ENCODE results near the gene HERC4. TPM values are rescaled to one million over a fixed set of nuclear protein-coding genes. Genes with fewer than 3 reads are reported as not detected.

The HERC4 gene
- polyA plus RNA-seq, 1 donor from 2014 or later, result 45.6 TPM

DNA sequence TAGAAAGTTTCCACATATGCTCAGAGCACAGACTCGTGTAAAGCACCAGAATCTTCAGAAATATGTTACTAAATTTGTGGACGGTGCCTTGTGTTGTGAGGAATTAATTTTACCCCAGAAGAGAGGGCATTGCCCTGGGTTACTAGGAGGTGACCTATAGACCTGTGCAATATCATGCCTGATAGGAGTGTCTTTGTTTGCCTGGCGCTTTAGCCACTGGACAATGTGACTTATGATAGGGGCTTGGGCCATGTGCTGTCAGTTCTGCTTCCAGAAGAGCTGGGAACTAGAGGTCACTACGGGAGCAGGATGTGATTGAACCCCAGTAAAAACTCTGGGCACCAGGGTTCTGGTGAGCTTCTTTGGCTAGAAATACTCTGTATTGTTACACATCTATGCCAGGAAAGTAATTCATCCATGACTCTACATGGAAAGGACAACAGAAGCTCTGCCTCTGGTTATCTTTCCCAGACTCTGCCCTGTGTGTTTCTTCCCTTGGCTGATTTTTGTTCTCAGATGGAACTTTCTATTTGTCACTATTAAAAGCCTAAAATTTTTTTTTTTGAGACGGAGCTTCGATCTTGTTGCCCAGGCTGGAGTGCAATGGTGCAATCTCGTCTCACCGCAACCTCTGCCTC is 115.1 kb downstream of the HERC4 start:
- no peaks in the 10 kb centered on the region for H3K79me2 ChIP-seq (replicated peaks; ENCODE audit: insufficient read depth, low read length)
- no peaks in the 10 kb centered on the region for H3K9me3 ChIP-seq (ENCODE audit: low read length)
- no peaks in the 10 kb centered on the region for H3K27me3 ChIP-seq (ENCODE audit: insufficient read depth, low read depth, low read length)
- H3K9me2 ChIP-seq (ENCODE audit: insufficient read depth, low read length), result no peaks in the 10 kb centered on the region
- H3K9ac ChIP-seq (ENCODE audit: low read length), result no peak overlapping the region
- H3K36me3 ChIP-seq (ENCODE audit: insufficient read depth, low read length), result no peaks in the 10 kb centered on the region
- no peak overlapping the region for H3K4me3 ChIP-seq (ENCODE audit: low read length)
- H3K4me2 ChIP-seq (ENCODE audit: low read length), result no peak overlapping the region
- TF ChIP-seq, protein P1, sequence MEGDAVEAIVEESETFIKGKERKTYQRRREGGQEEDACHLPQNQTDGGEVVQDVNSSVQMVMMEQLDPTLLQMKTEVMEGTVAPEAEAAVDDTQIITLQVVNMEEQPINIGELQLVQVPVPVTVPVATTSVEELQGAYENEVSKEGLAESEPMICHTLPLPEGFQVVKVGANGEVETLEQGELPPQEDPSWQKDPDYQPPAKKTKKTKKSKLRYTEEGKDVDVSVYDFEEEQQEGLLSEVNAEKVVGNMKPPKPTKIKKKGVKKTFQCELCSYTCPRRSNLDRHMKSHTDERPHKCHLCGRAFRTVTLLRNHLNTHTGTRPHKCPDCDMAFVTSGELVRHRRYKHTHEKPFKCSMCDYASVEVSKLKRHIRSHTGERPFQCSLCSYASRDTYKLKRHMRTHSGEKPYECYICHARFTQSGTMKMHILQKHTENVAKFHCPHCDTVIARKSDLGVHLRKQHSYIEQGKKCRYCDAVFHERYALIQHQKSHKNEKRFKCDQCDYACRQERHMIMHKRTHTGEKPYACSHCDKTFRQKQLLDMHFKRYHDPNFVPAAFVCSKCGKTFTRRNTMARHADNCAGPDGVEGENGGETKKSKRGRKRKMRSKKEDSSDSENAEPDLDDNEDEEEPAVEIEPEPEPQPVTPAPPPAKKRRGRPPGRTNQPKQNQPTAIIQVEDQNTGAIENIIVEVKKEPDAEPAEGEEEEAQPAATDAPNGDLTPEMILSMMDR (IDR thresholded peaks at IDR 0.05; ENCODE audit: poor library complexity, severe bottlenecking), result no peak
- TF ChIP-seq TAF1 (IDR thresholded peaks at IDR 0.05; ENCODE audit: low read depth), result no peak
- no peak for TF ChIP-seq EZH2 (IDR thresholded peaks at IDR 0.05; ENCODE audit: borderline replicate concordance, insufficient read depth, low read length, poor library complexity, severe bottlenecking)
- no peak for TF ChIP-seq SMC3 (conservative IDR thresholded peaks at IDR 0.05; ENCODE audit: poor library complexity)
- TF ChIP-seq EP300 (conservative IDR thresholded peaks at IDR 0.05; ENCODE audit: poor library complexity, severe bottlenecking), result no peak
- no peak for TF ChIP-seq POLR2AphosphoS5 (IDR thresholded peaks at IDR 0.05)
- TF ChIP-seq REST (IDR thresholded peaks at IDR 0.05; ENCODE audit: borderline replicate concordance), result no peak
- TF ChIP-seq RAD21 (conservative IDR thresholded peaks at IDR 0.05), result no peak
- no peak for TF ChIP-seq MXI1 (conservative IDR thresholded peaks at IDR 0.05; ENCODE audit: poor library complexity, severe bottlenecking)
- H2AFZ ChIP-seq (ENCODE audit: low read depth, low read length), result no peak overlapping the region
- no peaks in the 10 kb centered on the region for H3F3A ChIP-seq (ENCODE audit: insufficient read depth, low read length, poor library complexity, severe bottlenecking)
- no peak overlapping the region for H3K27ac ChIP-seq (ENCODE audit: low read length)
- H4K20me1 ChIP-seq (ENCODE audit: insufficient read depth), result no peaks in the 10 kb centered on the region

GRCh38 chr10:67955614-67956013 is 119.5 kb downstream of the HERC4 start:
- Histone ChIP-seq H3K36me3 (ENCODE audit: insufficient read depth, low read length) (no peaks in the 10 kb centered on the region), H3F3A (ENCODE audit: insufficient read depth, low read length, poor library complexity, severe bottlenecking) (no peaks in the 10 kb centered on the region), H2AFZ (ENCODE audit: low read depth, low read length) (no peak overlapping the region), H3K9me3 (ENCODE audit: low read length) (no peaks in the 10 kb centered on the region), H3K4me3 (ENCODE audit: low read length) (no peak overlapping the region), H4K20me1 (ENCODE audit: insufficient read depth) (no peaks in the 10 kb centered on the region), H3K27ac (ENCODE audit: low read length) (no peak overlapping the region), H3K27me3 (ENCODE audit: insufficient read depth, low read depth, low read length) (no peaks in the 10 kb centered on the region), H3K79me2 (replicated peaks; ENCODE audit: insufficient read depth, low read length) (no peaks in the 10 kb centered on the region), H3K4me2 (ENCODE audit: low read length) (no peak overlapping the region), H3K9ac (ENCODE audit: low read length) (no peak overlapping the region), H3K9me2 (ENCODE audit: insufficient read depth, low read length) (no peaks in the 10 kb centered on the region)
- no peak for TF ChIP-seq REST (IDR thresholded peaks at IDR 0.05; ENCODE audit: borderline replicate concordance)
- TF ChIP-seq TAF1 (IDR thresholded peaks at IDR 0.05; ENCODE audit: low read depth), result no peak
- TF ChIP-seq SMC3 (conservative IDR thresholded peaks at IDR 0.05; ENCODE audit: poor library complexity), result no peak
- no peak for TF ChIP-seq EZH2 (IDR thresholded peaks at IDR 0.05; ENCODE audit: borderline replicate concordance, insufficient read depth, low read length, poor library complexity, severe bottlenecking)
- TF ChIP-seq, protein P1 (IDR thresholded peaks at IDR 0.05; ENCODE audit: poor library complexity, severe bottlenecking), result no peak
- TF ChIP-seq EP300 (conservative IDR thresholded peaks at IDR 0.05; ENCODE audit: poor library complexity, severe bottlenecking), result no peak
- TF ChIP-seq MXI1 (conservative IDR thresholded peaks at IDR 0.05; ENCODE audit: poor library complexity, severe bottlenecking), result no peak
- TF ChIP-seq POLR2AphosphoS5 (IDR thresholded peaks at IDR 0.05), result no peak
- TF ChIP-seq RAD21 (conservative IDR thresholded peaks at IDR 0.05), result no peak
